ENCODE data around the gene CCDC112. TPM values are rescaled to one million over a fixed set of nuclear protein-coding genes. Genes with fewer than 3 reads are reported as not detected.
A peak's percentile ranks its signal among the peaks of the same experiment; 100 is the strongest.

Gene CCDC112
- total and polyA plus RNA-seq, 2 of the 13 experiments (the other 11 are each of a cell fraction or from before 2014, with no cell fraction given), result 1.1 to 2.8 TPM

- peak; percentile 95 for TF ChIP-seq EHMT2 (IDR thresholded peaks at IDR 0.05; ENCODE audit: borderline replicate concordance, low read depth, low read length)
- 0 out of 2 replicates have a peak, but pooled peaks have one; percentile 35 for TF ChIP-seq ZNF639 (CRISPR knock-in tag; conservative IDR thresholded peaks at IDR 0.05)
- peak; percentile 91; the same call in 1 of the 2 replicates for TF ChIP-seq ZBTB33 (CRISPR knock-in tag; IDR thresholded peaks at IDR 0.05)
- TF ChIP-seq PAF1 (CRISPR knock-in tag; IDR thresholded peaks at IDR 0.05), result no peak
- TF ChIP-seq ZHX2 (IDR thresholded peaks at IDR 0.05; ENCODE audit: low read depth), result peak; percentile 82
- no peak; the same call in 1 of the 2 replicates for TF ChIP-seq ZHX2 (CRISPR knock-in tag; IDR thresholded peaks at IDR 0.05; ENCODE audit: borderline replicate concordance)
- no peak for TF ChIP-seq ZBED4 (CRISPR knock-in tag; IDR thresholded peaks at IDR 0.05; ENCODE audit: borderline replicate concordance)
- no peak for TF ChIP-seq NCOA1 (CRISPR knock-in tag; IDR thresholded peaks at IDR 0.05)
- peak; percentile 28; the same call in 1 of the 2 replicates for TF ChIP-seq ZNF740 (CRISPR knock-in tag; IDR thresholded peaks at IDR 0.05)
- peak; percentile 95 for TF ChIP-seq ASH2L (IDR thresholded peaks at IDR 0.05; ENCODE audit: insufficient read length, low read depth, low read length)
These were observed 34.0 kb downstream of the CCDC112 start, which contains the start of gene PGGT1B (continued) for GRCh38 chr5:115262321-115263077.
